Uterus (tissue), 4 donors: ENCODE results near the gene WDR77. TPM values are rescaled to one million over a fixed set of nuclear protein-coding genes. Genes with fewer than 3 reads are reported as not detected.

Experiments
- DNase-seq, 2 donors: peaks; one replicate each; pipeline ENCODE4 v3.0.0-alpha.2; 2019 to 2020
- H3K27ac ChIP-seq, 2 donors: fragments of 200-600 bp; sonication (generic); 1 replicate in 1 of 2; 2 replicates in 1 of 2; pipeline ENCODE4 v1.5.1; 2016 to 2018
- H3K27me3 ChIP-seq, 2 donors: fragments of 200-600 bp; sonication (generic); one replicate each; pipeline ENCODE4 v1.5.1; 2018 to 2019; ENCODE audit warnings: control low read depth in 1 of 2
- H3K36me3 ChIP-seq, 2 donors: fragments of 200-600 bp; sonication (generic); one replicate each; pipeline ENCODE4 v1.5.1; 2019; ENCODE audit warnings: control low read depth in 1 of 2
- H3K4me1 ChIP-seq, 2 donors: fragments of 200-600 bp; sonication (generic); one replicate each; pipeline ENCODE4 v1.5.1; 2018 to 2019; ENCODE audit warnings: control low read depth in 1 of 2
- H3K4me3 ChIP-seq, 2 donors: fragments of 200-600 bp; sonication (generic); 1 replicate in 1 of 2; 2 replicates in 1 of 2; pipeline ENCODE4 v1.5.1; 2018 to 2019; ENCODE audit warnings: mild to moderate bottlenecking in 1 of 2
- H3K9me3 ChIP-seq, 2 donors: fragments of 200-600 bp; sonication (generic); one replicate each; pipeline ENCODE4 v1.5.1; 2019; ENCODE audit warnings: control low read depth in 1 of 2
- POLR2A ChIP-seq, 2 donors: fragments of 450-650 bp; IDR thresholded peaks; one replicate each; pipeline ENCODE4 v1.6.1; 2016; ENCODE audit warnings: antibody characterized with exemption in 2 of 2, mild to moderate bottlenecking in 1 of 2, moderate library complexity in 1 of 2
- intact Hi-C: fragments of 100-400 bp; cut with DNase I; formaldehyde crosslinking; loops from one replicate; pipeline ENCODE4 v1.15.1; 2023; ENCODE audit warnings: low total_unique reads
- total RNA-seq, 4 donors: library from RNA; depleted of rRNA in 3 of 4; stranded (reverse); fragments of >200 nt in 3 of 4; gene quantifications; one replicate each; pipeline versions ENCODE4 v1.1.0 to v1.2.4, GENCODE V29; 2014 to 2023
- TF ChIP-seq, protein P1 (sequence below), 4 experiments: fragments of 200-600 bp in 2 of 4; fragments of 450-650 bp in 2 of 4; sonication (generic) in 2 of 4; IDR thresholded peaks; one replicate each; pipeline ENCODE4 v1.5.1; 2016 to 2019; ENCODE audit warnings: antibody characterized with exemption in 4 of 4, mild to moderate bottlenecking in 2 of 4, moderate library complexity in 1 of 4
- donor health status: DM: yes; HTN: yes; CAD: no.

WDR77 gene
- total RNA-seq, 4 donors from 2014 or later, result 0.59 to 31.0 (median 17.1) TPM

DNA sequence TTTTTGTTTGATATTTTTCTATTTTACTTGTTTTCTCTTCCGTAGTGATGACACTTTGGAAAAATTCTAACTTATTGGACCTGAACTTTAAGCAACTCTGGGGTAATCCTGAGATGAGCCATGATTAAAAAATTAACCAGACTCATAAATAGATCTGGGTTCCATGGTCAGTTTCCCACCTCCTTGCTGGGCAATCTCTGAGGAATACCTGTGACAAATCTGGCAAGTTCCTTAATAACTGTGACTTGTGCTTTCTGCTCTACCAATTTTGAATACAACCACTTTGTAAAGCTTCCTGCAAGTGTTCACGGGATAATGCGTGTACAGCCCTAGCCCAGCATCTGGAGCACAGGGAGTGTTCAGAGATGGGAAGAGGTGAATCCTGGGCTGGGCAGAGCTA, 24.8 kb downstream of the WDR77 start:
- Histone ChIP-seq H3K27me3 (no peaks in the 10 kb centered on the region), H3K4me1 (no peaks in the 10 kb centered on the region), H3K36me3 (no peaks in the 10 kb centered on the region), H3K27ac (no peak overlapping the region), H3K4me3 (no peak overlapping the region), H3K9me3 (no peaks in the 10 kb centered on the region)
- TF ChIP-seq, protein P1, sequence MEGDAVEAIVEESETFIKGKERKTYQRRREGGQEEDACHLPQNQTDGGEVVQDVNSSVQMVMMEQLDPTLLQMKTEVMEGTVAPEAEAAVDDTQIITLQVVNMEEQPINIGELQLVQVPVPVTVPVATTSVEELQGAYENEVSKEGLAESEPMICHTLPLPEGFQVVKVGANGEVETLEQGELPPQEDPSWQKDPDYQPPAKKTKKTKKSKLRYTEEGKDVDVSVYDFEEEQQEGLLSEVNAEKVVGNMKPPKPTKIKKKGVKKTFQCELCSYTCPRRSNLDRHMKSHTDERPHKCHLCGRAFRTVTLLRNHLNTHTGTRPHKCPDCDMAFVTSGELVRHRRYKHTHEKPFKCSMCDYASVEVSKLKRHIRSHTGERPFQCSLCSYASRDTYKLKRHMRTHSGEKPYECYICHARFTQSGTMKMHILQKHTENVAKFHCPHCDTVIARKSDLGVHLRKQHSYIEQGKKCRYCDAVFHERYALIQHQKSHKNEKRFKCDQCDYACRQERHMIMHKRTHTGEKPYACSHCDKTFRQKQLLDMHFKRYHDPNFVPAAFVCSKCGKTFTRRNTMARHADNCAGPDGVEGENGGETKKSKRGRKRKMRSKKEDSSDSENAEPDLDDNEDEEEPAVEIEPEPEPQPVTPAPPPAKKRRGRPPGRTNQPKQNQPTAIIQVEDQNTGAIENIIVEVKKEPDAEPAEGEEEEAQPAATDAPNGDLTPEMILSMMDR (IDR thresholded peaks at IDR 0.05), result no peak
- TF ChIP-seq POLR2A (IDR thresholded peaks at IDR 0.05), result no peak
- intact Hi-C loops, result no loop called here
- DNase-seq, result no peak

DNA sequence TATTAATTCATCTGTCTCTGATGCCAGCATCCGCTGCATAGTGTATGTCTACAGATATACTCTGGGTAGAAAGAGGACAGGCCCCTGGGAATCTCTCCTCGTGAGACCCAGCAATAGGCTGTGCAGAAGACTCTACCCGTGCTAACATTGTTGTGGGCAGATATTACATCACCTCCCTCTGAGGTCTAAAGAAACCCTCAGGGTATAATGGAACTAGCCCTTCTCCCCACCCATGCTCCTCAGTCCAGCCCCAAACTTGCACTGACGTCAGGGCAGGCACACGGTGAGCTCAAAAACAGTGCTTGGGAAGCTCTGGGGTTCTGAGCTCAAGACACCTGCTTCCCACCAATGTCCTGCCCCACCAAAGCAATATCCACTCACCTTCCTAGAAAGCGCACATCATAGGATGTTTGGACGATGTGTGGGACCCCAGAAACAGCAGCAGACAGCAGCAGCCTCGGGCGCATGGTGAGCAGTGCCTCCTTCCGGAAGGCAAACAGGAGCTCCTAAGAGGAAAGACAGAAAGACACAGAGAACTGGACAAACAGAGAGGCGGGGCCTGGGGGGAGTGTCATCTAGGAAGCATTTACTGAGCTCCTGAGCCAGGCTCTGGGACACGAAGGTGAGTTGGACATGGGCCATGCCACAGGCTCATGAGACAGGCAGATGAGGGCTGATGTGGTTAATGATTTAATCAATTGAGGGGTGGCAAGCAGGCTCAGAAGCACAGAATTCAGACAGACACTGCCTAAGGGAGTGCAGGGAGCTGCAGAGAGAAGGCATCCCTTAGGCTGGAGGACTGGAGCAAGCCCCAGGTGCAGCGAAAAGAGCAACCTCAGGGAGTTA, 26.3 kb downstream of the WDR77 start:
- Histone ChIP-seq H3K27me3 (no peaks in the 10 kb centered on the region), H3K27ac (no peak overlapping the region), H3K4me3 (no peak overlapping the region), H3K4me1 (no peaks in the 10 kb centered on the region), H3K9me3 (no peaks in the 10 kb centered on the region), H3K36me3 (no peaks in the 10 kb centered on the region)
- no peak for DNase-seq
- no peak for TF ChIP-seq POLR2A (IDR thresholded peaks at IDR 0.05)
- TF ChIP-seq, protein P1 (IDR thresholded peaks at IDR 0.05), result no peak
- intact Hi-C loops, result no loop called here

DNA sequence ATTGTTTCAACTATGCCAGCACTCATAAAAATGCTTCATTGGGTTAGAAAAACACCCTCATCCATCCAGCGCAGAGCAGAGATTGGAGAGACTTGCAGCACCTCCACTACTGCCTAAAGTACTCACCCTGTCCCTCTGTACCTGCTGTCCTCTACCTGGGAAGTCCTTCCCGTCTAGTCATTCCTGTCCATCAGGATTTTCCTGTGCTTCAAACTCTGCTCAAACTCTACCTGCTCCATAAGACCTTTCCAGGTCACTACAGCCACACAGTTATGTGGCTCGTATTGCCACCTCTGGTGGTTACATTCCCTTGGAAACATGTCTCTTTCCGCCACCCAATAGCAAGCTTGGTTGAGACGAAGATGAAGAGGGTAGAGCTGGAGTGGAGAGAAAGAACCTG, 28.7 kb downstream of the WDR77 start:
- Histone ChIP-seq H3K4me1 (no peaks in the 10 kb centered on the region), H3K27ac (no peak overlapping the region), H3K27me3 (no peaks in the 10 kb centered on the region), H3K36me3 (no peaks in the 10 kb centered on the region), H3K9me3 (no peaks in the 10 kb centered on the region), H3K4me3 (no peak overlapping the region)
- TF ChIP-seq, protein P1 (IDR thresholded peaks at IDR 0.05), result no peak
- no peak for TF ChIP-seq POLR2A (IDR thresholded peaks at IDR 0.05)
- no peak for DNase-seq
- intact Hi-C loops, result no loop called here

DNA sequence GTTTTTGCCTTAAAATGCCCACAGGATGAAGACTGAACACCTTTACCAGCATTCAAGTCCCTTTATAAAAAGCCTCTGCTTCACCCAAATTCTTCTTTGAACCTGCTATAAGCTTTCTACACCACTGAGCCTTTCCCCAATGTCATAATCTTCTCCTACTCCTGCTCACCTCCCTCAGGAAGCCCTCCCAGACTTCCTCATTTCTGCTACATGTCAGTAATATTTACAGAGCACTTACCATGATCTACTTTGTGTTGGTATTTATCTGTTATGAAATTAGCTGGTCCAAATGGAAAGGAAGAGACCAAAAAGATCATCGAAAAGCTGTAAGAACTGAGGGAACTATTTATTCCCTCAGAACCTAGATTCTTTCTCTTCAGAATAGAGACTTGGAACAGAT, 30.0 kb downstream of the WDR77 start:
- H3K36me3 ChIP-seq, result no peaks in the 10 kb centered on the region
- intact Hi-C loops, result no loop called here
- no peaks in the 10 kb centered on the region for H3K9me3 ChIP-seq
- no peak overlapping the region for H3K4me3 ChIP-seq
- TF ChIP-seq POLR2A (IDR thresholded peaks at IDR 0.05), result no peak
- TF ChIP-seq, protein P1 (IDR thresholded peaks at IDR 0.05), result no peak
- no peaks in the 10 kb centered on the region for H3K27me3 ChIP-seq
- DNase-seq, result no peak
- no peak overlapping the region for H3K27ac ChIP-seq
- H3K4me1 ChIP-seq, result no peaks in the 10 kb centered on the region

DNA sequence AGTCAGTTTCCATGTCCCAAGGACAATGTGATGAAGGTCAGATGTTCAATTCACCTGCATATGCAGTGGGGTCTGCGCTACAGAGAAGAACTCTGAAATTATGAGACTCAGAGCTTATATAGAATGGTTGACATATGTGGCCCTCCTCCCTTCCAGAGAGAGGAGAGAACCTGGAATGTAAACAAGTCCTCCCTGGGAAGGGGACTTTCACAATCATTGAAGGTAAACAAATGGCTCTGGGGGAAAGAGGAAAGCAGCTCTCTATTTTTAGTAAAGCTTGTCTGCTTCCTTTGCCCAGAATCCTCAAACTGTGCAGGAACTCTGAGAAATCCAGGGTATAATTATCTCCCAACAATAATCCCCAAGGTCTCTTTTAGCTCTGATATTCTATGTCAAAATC, 31.3 kb downstream of the WDR77 start:
- intact Hi-C loops, result no loop called here
- H3K4me1 ChIP-seq, result no peaks in the 10 kb centered on the region
- TF ChIP-seq POLR2A (IDR thresholded peaks at IDR 0.05), result no peak
- TF ChIP-seq, protein P1 (IDR thresholded peaks at IDR 0.05), result no peak
- no peaks in the 10 kb centered on the region for H3K36me3 ChIP-seq
- H3K4me3 ChIP-seq, result no peak overlapping the region
- H3K27ac ChIP-seq, result no peak overlapping the region
- DNase-seq, result no peak
- H3K27me3 ChIP-seq, result no peaks in the 10 kb centered on the region
- no peaks in the 10 kb centered on the region for H3K9me3 ChIP-seq
